Keratinocyte (primary cell): ENCODE results near the gene TNIK. TPM values are rescaled to one million over a fixed set of nuclear protein-coding genes. Genes with fewer than 3 reads are reported as not detected.

Experiments used
- DNase-seq: peaks from one replicate; pipeline ENCODE4 v3.0.0-alpha.2; 2011; ENCODE audit warnings: low read depth, missing footprints, low spot score
- FAIRE-seq: peaks from 2 replicates; lab custom pipeline; 2011; peaks lifted over from hg19 to GRCh38; lab: Jason Lieb, UNC
- H2AFZ ChIP-seq: 2 replicates; pipeline ENCODE4 v1.6.0; 2012; ENCODE audit warnings: low read length, control low read depth, inconsistent platforms; ENCODE audit not compliant: control insufficient read depth
- H3K27ac ChIP-seq: 2 replicates; pipeline ENCODE4 v1.5.1; 2011; ENCODE audit warnings: low read length; ENCODE audit not compliant: control insufficient read depth, insufficient read depth
- H3K27me3 ChIP-seq: 3 replicates; pipeline ENCODE4 v1.6.0; 2011; ENCODE audit warnings: low read length; ENCODE audit not compliant: control insufficient read depth, insufficient read depth; ENCODE audit errors: extremely low read depth
- H3K36me3 ChIP-seq, 2 experiments: 2 replicates in 1 of 2; 3 replicates in 1 of 2; pipeline ENCODE4 v1.5.1; 2011; ENCODE audit warnings: low read length in 2 of 2, mild to moderate bottlenecking in 1 of 2; ENCODE audit not compliant: control insufficient read depth in 2 of 2, insufficient read depth in 2 of 2; ENCODE audit errors: extremely low read depth in 1 of 2
- H3K4me1 ChIP-seq: 3 replicates; pipeline ENCODE4 v1.5.1; 2011; ENCODE audit warnings: low read length; ENCODE audit not compliant: control insufficient read depth, insufficient read depth; ENCODE audit errors: extremely low read depth
- H3K4me2 ChIP-seq: 3 replicates; pipeline ENCODE4 v1.6.0; 2011; ENCODE audit warnings: low read depth, low read length; ENCODE audit not compliant: control insufficient read depth, insufficient read depth; ENCODE audit errors: extremely low read depth
- H3K4me3 ChIP-seq, 3 experiments: fragments of 200-600 bp in 1 of 3; sonication (generic) in 1 of 3; 2 replicates in 2 of 3; 3 replicates in 1 of 3; pipeline ENCODE4 v1.5.1; 2011 to 2016; ENCODE audit warnings: low read length in 3 of 3, mild to moderate bottlenecking in 3 of 3, control low read depth in 2 of 3, inconsistent platforms in 1 of 3, low read depth in 1 of 3, mixed read lengths in 1 of 3, mixed run types in 1 of 3, moderate library complexity in 1 of 3; ENCODE audit not compliant: control insufficient read depth in 2 of 3, insufficient read depth in 2 of 3; ENCODE audit errors: extremely low read depth in 1 of 3
- H3K79me2 ChIP-seq: 2 replicates; pipeline ENCODE4 v1.6.0; 2012; ENCODE audit warnings: low read length; ENCODE audit not compliant: control insufficient read depth, insufficient read depth
- H3K9ac ChIP-seq: 3 replicates; pipeline ENCODE4 v1.6.0; 2011; ENCODE audit warnings: low read length; ENCODE audit not compliant: control insufficient read depth, insufficient read depth; ENCODE audit errors: extremely low read depth
- H3K9me1 ChIP-seq: 3 replicates; pipeline ENCODE4 v1.6.0; 2011; ENCODE audit warnings: low read length; ENCODE audit not compliant: control insufficient read depth, insufficient read depth; ENCODE audit errors: extremely low read depth
- H3K9me3 ChIP-seq: 2 replicates; pipeline ENCODE4 v1.5.1; 2012; ENCODE audit warnings: low read depth, low read length; ENCODE audit not compliant: control insufficient read depth
- H4K20me1 ChIP-seq: 3 replicates; pipeline ENCODE4 v1.6.0; 2011; ENCODE audit warnings: low read length; ENCODE audit not compliant: control insufficient read depth, insufficient read depth; ENCODE audit errors: extremely low read depth
- CTCF ChIP-seq, 3 experiments: IDR thresholded peaks in 1 of 3; conservative IDR thresholded peaks in 1 of 3; optimal IDR thresholded peaks in 1 of 3; 2 replicates in 2 of 3; 3 replicates in 1 of 3; pipeline versions ENCODE3 to v1.5.1; 2011; ENCODE audit warnings: low read length in 3 of 3, mild to moderate bottlenecking in 3 of 3, moderate library complexity in 2 of 3, control low read depth in 1 of 3, inconsistent platforms in 1 of 3; ENCODE audit not compliant: insufficient read depth in 2 of 3; ENCODE audit errors: extremely low read depth in 1 of 3
- EZH2 ChIP-seq: IDR thresholded peaks from one replicate; pipeline ENCODE4 v1.6.1; 2012; ENCODE audit warnings: inconsistent platforms, mild to moderate bottlenecking, low read length, moderate library complexity
- dilution Hi-C: fragments of 300-500 bp; cut with MboI; formaldehyde crosslinking; loops from one replicate; pipeline ENCODE4 v1.7.0; 2020; ENCODE audit warnings: low sequenced_read_pairs; ENCODE audit not compliant: extremely low pct_ligation_motif_present
- polyA plus RNA-seq, 5 experiments: library from polyadenylated mRNA; depleted of rRNA in 3 of 5; stranded (reverse) in 3 of 5; stranded (forward) in 1 of 5; unstranded in 1 of 5; fragments of >200 nt; gene quantifications; 1 replicate in 1 of 5; 2 replicates in 3 of 5; 3 replicates in 1 of 5; pipeline versions ENCODE4 v1.2.1 to v1.2.3, GENCODE V29; 2011 to 2012; ENCODE audit warnings: missing spikeins in 2 of 5, low read depth in 1 of 5, low replicate concordance in 1 of 5

TNIK gene
- polyA plus RNA-seq, 1 donor (not counting 4 experiments of a cell fraction or from before 2014, with no cell fraction given): 4.4 TPM

- Histone ChIP-seq H3K27ac (no peak overlapping the region), H3K4me3 (no peak overlapping the region), H3K4me1 (no peaks in the 10 kb centered on the region), H3K36me3 (no peaks in the 10 kb centered on the region), H3K9ac (no peak overlapping the region), H3K9me1 (no peaks in the 10 kb centered on the region), H3K79me2 (no peaks in the 10 kb centered on the region), H3K4me2 (no peak overlapping the region), H2AFZ (no peak overlapping the region), H3K9me3 (no peaks in the 10 kb centered on the region), H4K20me1 (no peaks in the 10 kb centered on the region), H3K27me3 (no peaks in the 10 kb centered on the region)
- DNase-seq (no peak), FAIRE-seq (no peak)
- TF ChIP-seq EZH2 (no peak), CTCF (optimal IDR thresholded peaks at IDR 0.05 in 1 of 3, IDR thresholded peaks at IDR 0.05 in 1 of 3, conservative IDR thresholded peaks at IDR 0.05 in 1 of 3; ENCODE audit: extremely low read depth in 1 of 3, insufficient read depth in 2 of 3, low read length in 3 of 3) (no peak)
- dilution Hi-C loops: no loop called here
These were observed 240.9 kb downstream of the TNIK start for GRCh38 chr3:171219258-171219657.

GRCh38 chr3:171218069-171218468, 242.1 kb downstream of the TNIK start:
- no peaks in the 10 kb centered on the region for H3K4me1 ChIP-seq
- H3K9me1 ChIP-seq: no peaks in the 10 kb centered on the region
- TF ChIP-seq EZH2 (no peak), CTCF (optimal IDR thresholded peaks at IDR 0.05 in 1 of 3, IDR thresholded peaks at IDR 0.05 in 1 of 3, conservative IDR thresholded peaks at IDR 0.05 in 1 of 3; ENCODE audit: extremely low read depth in 1 of 3, insufficient read depth in 2 of 3, low read length in 3 of 3) (no peak)
- no peak overlapping the region for H3K9ac ChIP-seq
- no peaks in the 10 kb centered on the region for H3K27me3 ChIP-seq
- H4K20me1 ChIP-seq: no peaks in the 10 kb centered on the region
- DNase-seq (no peak), FAIRE-seq (no peak)
- H3K9me3 ChIP-seq: no peaks in the 10 kb centered on the region
- dilution Hi-C loops: no loop called here
- H3K27ac ChIP-seq: no peak overlapping the region
- no peak overlapping the region for H3K4me2 ChIP-seq
- no peaks in the 10 kb centered on the region for H3K79me2 ChIP-seq
- H2AFZ ChIP-seq: no peak overlapping the region
- no peaks in the 10 kb centered on the region for H3K36me3 ChIP-seq
- no peak overlapping the region for H3K4me3 ChIP-seq
